Measurements from ENCODE around the gene KRTAP10-4.
"Not testable (repeated sequence)": the region's sequence is repeated elsewhere in the genome, so short reads cannot be mapped to it uniquely, and the experiment has no call there.

The KRTAP10-4 gene

GRCh38 chr21:44534688-44535087 is 38.8 kb upstream of the KRTAP10-4 start:
- DNase-seq (ENCODE audit: low read depth, low spot score): no peak

GRCh38 chr21:44535963-44536362 is 37.6 kb upstream of the KRTAP10-4 start:
- DNase-seq (ENCODE audit: low read depth, low spot score): no peak

GRCh38 chr21:44537930-44538911 is 35.3 kb upstream of the KRTAP10-4 start:
- DNase-seq (ENCODE audit: low read depth, low spot score): no peak

GRCh38 chr21:44539046-44539445 is 34.5 kb upstream of the KRTAP10-4 start:
- DNase-seq (ENCODE audit: low read depth, low spot score): no peak

GRCh38 chr21:44539991-44540666 is 33.4 kb upstream of the KRTAP10-4 start, which contains the start of gene KRTAP10-1:
Gene KRTAP10-1 (minus strand): TSS chr21:44540195. CDS start chr21:44540150, 45 bp downstream.
- DNase-seq (ENCODE audit: low read depth, low spot score): no peak

- no peak for DNase-seq (ENCODE audit: low read depth, low spot score)
Measured at GRCh38 chr21:44540741-44541288, 32.7 kb upstream of the KRTAP10-4 start.

GRCh38 chr21:44542716-44543115 is 30.8 kb upstream of the KRTAP10-4 start:
- DNase-seq (ENCODE audit: low read depth, low spot score): no peak

GRCh38 chr21:44544566-44544965 is 29.0 kb upstream of the KRTAP10-4 start:
- no peak for DNase-seq (ENCODE audit: low read depth, low spot score)

GRCh38 chr21:44547656-44548331 is 25.7 kb upstream of the KRTAP10-4 start:
- no peak for DNase-seq (ENCODE audit: low read depth, low spot score)

GRCh38 chr21:44548381-44548780 is 25.1 kb upstream of the KRTAP10-4 start:
- no peak for DNase-seq (ENCODE audit: low read depth, low spot score)

- no peak for DNase-seq (ENCODE audit: low read depth, low spot score)
Measured at GRCh38 chr21:44548922-44549321, 24.6 kb upstream of the KRTAP10-4 start.

- no peak for DNase-seq (ENCODE audit: low read depth, low spot score)
Measured at GRCh38 chr21:44549525-44550211, 23.9 kb upstream of the KRTAP10-4 start.

- DNase-seq (ENCODE audit: low read depth, low spot score): not testable (repeated sequence)
Measured at GRCh38 chr21:44550285-44550684, 23.2 kb upstream of the KRTAP10-4 start.

GRCh38 chr21:44550807-44551206 is 22.7 kb upstream of the KRTAP10-4 start:
- no peak for DNase-seq (ENCODE audit: low read depth, low spot score)

GRCh38 chr21:44551340-44551961 is 22.1 kb upstream of the KRTAP10-4 start, which contains the start of gene KRTAP10-2:
Gene KRTAP10-2 (minus strand): TSS chr21:44551505. CDS start chr21:44551458, 47 bp downstream.
- no peak for DNase-seq (ENCODE audit: low read depth, low spot score)

- DNase-seq (ENCODE audit: low read depth, low spot score): no peak
Measured at GRCh38 chr21:44552136-44552535, 21.4 kb upstream of the KRTAP10-4 start.

GRCh38 chr21:44552681-44553080 is 20.8 kb upstream of the KRTAP10-4 start:
- DNase-seq (ENCODE audit: low read depth, low spot score): no peak

- no peak for DNase-seq (ENCODE audit: low read depth, low spot score)
Measured at GRCh38 chr21:44555200-44555875, 18.2 kb upstream of the KRTAP10-4 start.

- DNase-seq (ENCODE audit: low read depth, low spot score): no peak
Measured at GRCh38 chr21:44556879-44557278, 16.6 kb upstream of the KRTAP10-4 start.
